HPDE6-E6E7 (cell line): ENCODE measurements around the gene PCDH1.
"Not testable (repeated sequence)": the region's sequence is repeated elsewhere in the genome, so short reads cannot be mapped to it uniquely, and the experiment has no call there.

Source experiments
- DNase-seq: peaks from one replicate; pipeline ENCODE4 v3.0.0; 2011; ENCODE audit warnings: missing footprints; ENCODE audit errors: extremely low spot score

Gene PCDH1

GRCh38 chr5:141878186-141878710, at the start of gene PCDH1:
TSS of gene PCDH1 (minus strand) at chr5:141878410. CDS start at chr5:141878262, 148 bp downstream.
- no peak for DNase-seq

GRCh38 chr5:141926434-141926833, 48.2 kb upstream of the PCDH1 start:
- DNase-seq: no peak

- DNase-seq: peak; percentile 97
These were observed 45.5 kb upstream of the PCDH1 start, which contains the start of gene DELE1 for GRCh38 chr5:141923448-141924313. TSS of gene DELE1 (plus strand) at chr5:141923871. CDS start at chr5:141923942, 71 bp downstream.

- not testable (repeated sequence) for DNase-seq
These were observed 44.7 kb upstream of the PCDH1 start for GRCh38 chr5:141922827-141923447.

GRCh38 chr5:141920771-141921170, 42.6 kb upstream of the PCDH1 start:
- DNase-seq: no peak

GRCh38 chr5:141919218-141920119, 41.3 kb upstream of the PCDH1 start:
- no peak for DNase-seq

GRCh38 chr5:141917760-141918159, 39.5 kb upstream of the PCDH1 start:
- DNase-seq: no peak

GRCh38 chr5:141916522-141916921, 38.3 kb upstream of the PCDH1 start:
- no peak for DNase-seq

GRCh38 chr5:141915881-141916336, 37.7 kb upstream of the PCDH1 start:
- DNase-seq: no peak

GRCh38 chr5:141914797-141915196, 36.6 kb upstream of the PCDH1 start:
- no peak for DNase-seq

GRCh38 chr5:141914199-141914743, 36.1 kb upstream of the PCDH1 start:
- DNase-seq: no peak

- no peak for DNase-seq
These were observed 35.5 kb upstream of the PCDH1 start for GRCh38 chr5:141913560-141914198.

- no peak for DNase-seq
These were observed 32.1 kb upstream of the PCDH1 start for GRCh38 chr5:141910271-141910673.

GRCh38 chr5:141909212-141909611, 31.0 kb upstream of the PCDH1 start:
- no peak for DNase-seq

GRCh38 chr5:141908796-141909195, 30.6 kb upstream of the PCDH1 start:
- DNase-seq: no peak

- no peak for DNase-seq
These were observed 28.8 kb upstream of the PCDH1 start for GRCh38 chr5:141906972-141907371.

GRCh38 chr5:141906517-141906916, 28.3 kb upstream of the PCDH1 start:
- no peak for DNase-seq

- DNase-seq: no peak
These were observed 26.3 kb upstream of the PCDH1 start for GRCh38 chr5:141904551-141904950.

- no peak for DNase-seq
These were observed 25.1 kb upstream of the PCDH1 start for GRCh38 chr5:141903261-141903660.

GRCh38 chr5:141902015-141902814, 24.0 kb upstream of the PCDH1 start:
- no peak for DNase-seq
